ENCODE data around the gene AK2. TPM values are rescaled to one million over a fixed set of nuclear protein-coding genes. Genes with fewer than 3 reads are reported as not detected.
A peak's percentile ranks its signal among the peaks of the same experiment; 100 is the strongest.
"Not testable (repeated sequence)": the region's sequence is repeated elsewhere in the genome, so short reads cannot be mapped to it uniquely, and the experiment has no call there.

The AK2 gene
- total RNA-seq, 1 experiment from 2014 or later = 263 TPM

GRCh38 chr1:33050221-33051076, 13.8 kb upstream of the AK2 start:
- DNase-seq (ENCODE audit: low read depth) = peak; percentile 87

- DNase-seq (ENCODE audit: low read depth) = peak; percentile 77
Measured at GRCh38 chr1:33049371-33049770, 12.7 kb upstream of the AK2 start.

GRCh38 chr1:33048426-33048825, 11.7 kb upstream of the AK2 start:
- no peak for DNase-seq (ENCODE audit: low read depth)

GRCh38 chr1:33047839-33048305, 11.2 kb upstream of the AK2 start:
- DNase-seq (ENCODE audit: low read depth) = peak; percentile 26

GRCh38 chr1:33047290-33047689, 10.6 kb upstream of the AK2 start:
- no peak for DNase-seq (ENCODE audit: low read depth)

GRCh38 chr1:33046234-33046633, 9.6 kb upstream of the AK2 start:
- DNase-seq (ENCODE audit: low read depth) = not testable (repeated sequence)

DNA sequence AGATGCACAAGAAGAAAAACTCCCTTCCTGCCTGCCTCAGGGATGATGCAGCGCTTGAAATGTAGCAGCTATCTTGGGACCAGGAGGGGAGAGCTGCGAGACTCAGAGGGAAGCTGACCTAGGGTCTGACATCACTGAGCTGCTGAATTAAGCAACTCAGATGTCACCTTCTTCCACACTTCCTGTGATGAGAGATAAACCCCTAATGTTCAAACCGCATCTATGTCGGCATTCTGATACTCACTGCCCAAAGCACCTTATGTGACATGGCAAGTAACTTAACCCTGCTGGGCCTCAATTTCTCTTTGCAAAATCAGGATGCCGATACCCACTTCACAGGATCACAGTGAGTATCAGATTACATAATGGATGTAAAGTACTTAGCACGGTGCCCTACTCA, 9.1 kb upstream of the AK2 start:
- no peak for DNase-seq (ENCODE audit: low read depth)

- DNase-seq (ENCODE audit: low read depth) = no peak
Measured at GRCh38 chr1:33045246-33045645, 8.6 kb upstream of the AK2 start.

- peak; percentile 42 for DNase-seq (ENCODE audit: low read depth)
Measured at GRCh38 chr1:33043267-33044092, 6.8 kb upstream of the AK2 start.

DNA sequence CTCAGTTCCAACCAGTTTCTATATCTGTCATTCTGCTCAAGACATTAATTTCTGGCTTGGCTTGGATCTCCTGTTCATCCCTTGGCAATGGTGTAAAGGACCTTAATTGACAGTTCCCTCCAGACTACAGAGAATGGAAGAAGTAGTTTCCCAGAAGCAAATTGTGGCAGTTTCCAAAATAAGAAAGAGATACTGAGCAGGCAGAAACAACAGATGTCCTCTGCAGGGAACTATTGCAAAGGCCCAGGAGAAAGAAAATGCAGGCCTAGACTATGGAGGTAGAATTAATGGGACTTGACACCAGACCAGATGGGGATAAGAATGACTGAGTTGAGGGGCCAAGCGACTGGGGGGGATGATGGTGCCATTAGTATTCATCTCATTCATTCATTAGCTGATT, 6.1 kb upstream of the AK2 start:
- no peak for DNase-seq (ENCODE audit: low read depth)

GRCh38 chr1:33041026-33041425, 4.3 kb upstream of the AK2 start:
- DNase-seq (ENCODE audit: low read depth) = no peak

- no peak for DNase-seq (ENCODE audit: low read depth)
Measured at GRCh38 chr1:33039840-33040239, 3.2 kb upstream of the AK2 start.

DNA sequence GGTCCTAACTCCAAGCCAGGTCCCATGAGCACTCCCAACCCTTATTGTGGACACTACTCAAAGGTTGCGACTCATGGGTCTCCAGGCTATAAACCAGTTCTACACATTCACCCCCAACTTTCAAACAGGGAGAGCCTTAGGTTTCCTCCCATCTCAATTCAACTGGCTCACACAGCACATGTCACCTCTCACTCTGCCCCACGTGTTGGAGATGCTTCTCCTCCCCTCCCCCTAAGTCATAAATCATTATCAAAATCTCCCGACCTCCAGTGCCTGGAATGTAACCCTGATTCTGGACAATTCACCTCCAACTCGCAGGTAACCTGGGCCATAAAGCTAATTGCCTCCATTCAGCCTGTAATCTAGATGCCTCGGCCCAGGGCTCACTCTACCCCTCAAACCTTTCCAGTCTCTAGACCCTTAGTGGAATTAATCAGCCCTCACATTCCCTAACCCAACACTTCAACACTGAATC, 595 bp downstream of the AK2 start:
- DNase-seq (ENCODE audit: low read depth) = peak; percentile 51

DNA sequence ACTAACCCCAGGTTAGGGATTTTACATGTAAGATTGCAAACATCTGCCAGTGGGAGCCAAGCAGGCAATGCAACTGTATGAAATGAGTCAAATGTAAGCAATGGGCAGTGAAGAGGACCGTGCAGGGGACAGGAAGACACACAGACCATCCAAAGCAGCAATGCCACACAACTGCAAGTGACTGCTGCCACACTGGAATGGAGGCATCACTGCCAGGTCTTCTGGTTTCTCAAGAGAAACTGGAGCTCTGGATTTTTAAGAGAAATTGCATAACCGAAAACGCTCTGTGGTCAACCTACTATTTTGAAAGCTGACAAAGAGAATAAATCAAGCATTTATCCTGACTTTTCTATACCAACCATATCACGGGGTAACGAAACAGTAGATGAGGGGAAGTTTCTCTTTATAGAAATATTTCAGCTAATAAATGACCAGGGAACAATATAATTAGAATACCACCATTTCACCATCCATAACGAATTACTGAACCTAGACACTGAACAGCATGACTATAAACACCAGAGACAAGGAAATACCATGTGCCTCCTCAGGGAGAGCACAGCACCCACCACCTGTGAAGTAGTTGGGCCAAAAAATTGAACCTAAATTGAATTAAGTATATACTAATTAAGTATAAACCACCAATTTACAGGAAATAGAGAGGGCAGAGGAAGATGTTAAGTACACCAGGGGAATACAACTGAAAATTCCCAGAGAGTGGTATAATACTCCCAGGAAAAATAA, 4.4 kb downstream of the AK2 start:
- DNase-seq (ENCODE audit: low read depth) = no peak

DNA sequence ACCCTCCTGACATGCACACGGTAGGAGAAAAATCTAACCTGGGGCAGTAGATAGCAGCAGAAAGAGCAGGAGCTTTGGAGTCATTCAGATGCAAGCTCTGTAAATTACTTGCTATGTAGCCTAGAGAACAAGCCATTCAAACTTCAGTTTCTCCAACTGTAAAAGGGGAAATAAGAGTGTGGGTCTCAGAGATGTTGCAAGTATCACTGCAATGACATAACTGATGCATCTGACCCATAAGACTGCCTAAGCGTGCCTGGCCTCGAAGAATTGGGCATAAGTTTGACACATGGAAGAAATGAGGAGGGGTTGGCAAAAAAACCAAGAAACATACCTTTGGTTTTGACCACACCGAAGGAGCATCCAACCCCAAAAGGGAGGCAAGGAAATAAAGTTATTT, 5.2 kb downstream of the AK2 start:
- no peak for DNase-seq (ENCODE audit: low read depth)

DNA sequence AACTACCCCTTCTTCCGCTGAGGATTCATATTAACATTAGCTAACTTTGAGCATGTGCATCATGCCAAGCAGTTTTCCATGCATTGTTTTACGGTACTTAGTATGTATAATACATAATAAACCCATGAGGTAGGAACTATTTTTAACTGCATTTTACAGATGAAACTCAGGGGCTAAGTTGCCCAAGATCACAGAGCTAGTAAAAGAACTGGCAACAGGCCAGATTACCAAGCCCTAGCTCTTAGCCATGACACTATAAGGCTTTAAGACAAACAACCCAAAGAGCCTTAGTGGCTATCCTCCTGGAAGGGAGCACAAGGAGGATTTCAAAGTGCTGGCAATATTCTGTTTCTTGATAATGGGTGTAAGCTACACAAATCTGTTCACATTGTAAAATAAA, 6.1 kb downstream of the AK2 start:
- DNase-seq (ENCODE audit: low read depth) = no peak

GRCh38 chr1:33029921-33030320, 6.8 kb downstream of the AK2 start:
- DNase-seq (ENCODE audit: low read depth) = no peak

- no peak for DNase-seq (ENCODE audit: low read depth)
Measured at GRCh38 chr1:33029209-33029608, 7.5 kb downstream of the AK2 start.

DNA sequence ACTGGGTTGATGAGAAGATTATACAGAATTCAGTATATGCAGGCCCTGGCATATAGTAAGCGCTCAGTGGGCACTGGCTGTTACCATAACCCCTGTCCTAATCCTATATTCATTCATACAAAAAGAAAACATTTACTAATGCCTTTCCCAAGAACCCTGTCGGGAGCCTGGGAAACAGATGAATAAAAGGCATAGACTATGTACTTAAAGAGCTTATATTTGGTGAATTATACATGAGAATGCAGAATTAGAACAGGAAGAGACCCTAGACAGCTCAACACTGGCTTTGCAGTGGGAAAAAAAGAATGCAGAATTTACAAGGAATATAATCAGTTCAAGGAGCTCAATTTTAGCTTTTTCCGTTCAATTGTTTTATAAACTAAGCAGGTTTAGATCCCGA, 10.9 kb downstream of the AK2 start:
- no peak for DNase-seq (ENCODE audit: low read depth)

DNA sequence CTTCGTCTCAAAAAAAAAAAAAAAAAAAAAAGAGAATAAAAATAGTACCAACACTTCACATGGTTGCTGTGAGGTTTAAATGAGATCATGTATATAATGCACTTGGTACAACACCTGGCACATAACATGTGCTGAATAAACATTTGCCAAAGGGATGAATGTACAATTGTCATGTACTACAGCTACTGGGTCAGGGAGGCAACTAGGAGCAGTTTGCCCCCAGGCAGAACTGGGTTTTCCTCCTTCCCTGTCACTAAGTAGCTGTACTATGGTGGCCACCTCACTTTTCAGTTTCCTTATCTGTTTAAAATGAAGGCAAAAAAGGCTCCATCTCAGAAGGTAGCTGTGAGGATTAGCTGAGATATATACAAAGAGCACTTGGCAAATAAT, 11.5 kb downstream of the AK2 start:
- peak; percentile 37 for DNase-seq (ENCODE audit: low read depth)

DNA sequence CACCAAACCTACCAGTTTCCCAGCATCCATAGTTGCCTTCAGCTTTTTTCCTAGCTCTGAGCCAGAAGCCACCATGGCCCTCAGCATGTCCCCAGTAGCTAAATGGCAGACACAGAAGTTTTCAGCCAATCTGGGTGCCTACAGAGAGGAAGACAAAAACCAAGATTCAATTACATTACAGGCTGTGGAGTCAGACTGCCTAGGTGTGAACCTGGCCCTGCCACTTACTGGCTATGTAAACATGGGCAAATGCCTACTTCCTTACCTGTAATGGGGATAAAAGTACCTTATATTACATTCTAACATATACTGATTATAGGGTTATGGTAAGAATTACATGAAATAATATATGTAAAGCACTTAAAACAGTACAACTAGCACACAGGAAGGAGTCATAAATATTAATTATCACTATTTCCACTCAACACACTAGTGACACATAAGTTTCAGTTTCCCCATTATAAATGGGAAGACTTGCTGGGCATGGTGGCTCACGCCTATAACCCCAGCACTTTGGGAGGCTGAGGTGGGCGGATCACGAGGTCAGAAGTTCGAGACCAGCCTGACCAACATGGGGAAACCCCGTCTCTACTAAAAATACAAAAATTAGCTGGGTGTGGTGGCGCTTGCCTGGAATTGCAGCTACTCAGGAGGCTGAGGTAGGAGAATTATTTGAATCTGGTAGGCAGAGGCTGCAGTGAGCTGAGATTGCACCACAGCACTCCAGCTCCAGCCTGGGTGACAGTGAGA, 12.1 kb downstream of the AK2 start:
- DNase-seq (ENCODE audit: low read depth) = not testable (repeated sequence)
